ENCODE data around the gene MCAM. TPM values are rescaled to one million over a fixed set of nuclear protein-coding genes. Genes with fewer than 3 reads are reported as not detected.

The MCAM gene
- total and polyA plus RNA-seq, 2 experiments from 2014 or later: 8.6 to 40.4 TPM

DNA sequence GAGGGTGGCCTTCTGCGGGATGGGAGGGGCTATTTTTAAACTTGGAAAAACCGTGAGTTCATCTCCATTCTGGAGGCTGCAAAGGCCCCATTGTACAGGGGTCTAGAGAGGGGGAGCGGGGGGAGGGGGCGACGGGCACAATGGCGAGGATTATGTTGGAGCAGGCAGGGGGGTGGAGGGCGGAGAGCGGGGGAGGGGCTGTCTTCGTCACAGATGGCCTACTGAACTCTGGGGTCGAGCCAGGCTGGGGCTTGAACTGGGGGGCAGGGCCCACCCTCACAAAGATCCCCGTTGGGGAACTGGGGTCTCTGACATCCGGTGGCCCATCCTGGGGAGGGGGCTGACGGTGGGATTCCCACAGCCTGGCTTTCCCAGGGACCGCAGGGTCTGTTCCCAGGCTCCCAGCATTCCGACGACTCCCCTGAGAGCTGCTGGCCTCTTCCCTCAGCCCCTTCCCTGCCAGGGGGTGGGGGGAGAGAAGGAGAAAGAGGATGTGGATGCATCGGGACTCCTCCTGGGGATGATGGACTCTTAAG lies 3.4 kb upstream of the MCAM start:
- Histone ChIP-seq H3K4me1 (ENCODE audit: insufficient read depth) (peaks cover 41% of the 10 kb centered on the region), H3K4me2 (ENCODE audit: unreplicated experiment) (peak overlapping the region; percentile 76), H3K9me3 (ENCODE audit: low read depth) (no peaks in the 10 kb centered on the region), H3K36me3 (ENCODE audit: low read depth) (no peaks in the 10 kb centered on the region), H4K20me1 (ENCODE audit: insufficient read depth) (no peaks in the 10 kb centered on the region), H3F3A (ENCODE audit: insufficient read depth) (peaks cover 18% of the 10 kb centered on the region; the same call in 1 of the 2 replicates), H3K27ac (peak overlapping the region; percentile 20; the same call in 1 of the 2 replicates), H3K79me2 (ENCODE audit: insufficient read depth) (no peaks in the 10 kb centered on the region), H3K9ac (peak overlapping the region; percentile 83), H3K27me3 (replicated peaks; ENCODE audit: insufficient read depth) (no peaks in the 10 kb centered on the region; the same call in 1 of the 2 replicates), H2AFZ (peak overlapping the region; percentile 92), H3K4me3 (peak overlapping the region; percentile 69), H3K9me2 (ENCODE audit: insufficient read depth) (no peaks in the 10 kb centered on the region)
- in situ Hi-C loops (cut with MboI): no loop called here
- 29 to 42% methylated on average over 6 to 17 of the region's 17 CpGs for WGBS, 2 experiments (ENCODE audit: low coverage in 1 of 2, low lambda C conversion rate in 2 of 2, missing lambda C conversion rate in 2 of 2)
- no peak for TF ChIP-seq EZH2phosphoT487 (IDR thresholded peaks at IDR 0.05; ENCODE audit: insufficient read depth, low read depth)
- TF ChIP-seq EZH2 (IDR thresholded peaks at IDR 0.05; ENCODE audit: insufficient read depth, poor library complexity, severe bottlenecking): no peak
- no peak for DNase-seq

- no peak overlapping the region for H3K27ac ChIP-seq
- no peak overlapping the region for H3K4me3 ChIP-seq
- peaks cover 41% of the 10 kb centered on the region for H3K4me1 ChIP-seq (ENCODE audit: insufficient read depth)
- 77 to 79% methylated on average over 7 to 11 of the region's 11 CpGs for WGBS, 2 experiments (ENCODE audit: low coverage in 1 of 2, low lambda C conversion rate in 2 of 2, missing lambda C conversion rate in 2 of 2)
- H3F3A ChIP-seq (ENCODE audit: insufficient read depth): peaks cover 18% of the 10 kb centered on the region; the same call in 1 of the 2 replicates
- in situ Hi-C loops (cut with MboI): no loop called here
- H2AFZ ChIP-seq: no peak overlapping the region
- TF ChIP-seq EZH2 (IDR thresholded peaks at IDR 0.05; ENCODE audit: insufficient read depth, poor library complexity, severe bottlenecking): no peak
- TF ChIP-seq EZH2phosphoT487 (IDR thresholded peaks at IDR 0.05; ENCODE audit: insufficient read depth, low read depth): no peak
- no peak for DNase-seq
- H3K27me3 ChIP-seq (replicated peaks; ENCODE audit: insufficient read depth): no peaks in the 10 kb centered on the region; the same call in 1 of the 2 replicates
- no peak overlapping the region for H3K4me2 ChIP-seq (ENCODE audit: unreplicated experiment)
- H3K9me2 ChIP-seq (ENCODE audit: insufficient read depth): no peaks in the 10 kb centered on the region
- no peaks in the 10 kb centered on the region for H4K20me1 ChIP-seq (ENCODE audit: insufficient read depth)
- H3K9ac ChIP-seq: no peak overlapping the region
- H3K36me3 ChIP-seq (ENCODE audit: low read depth): no peaks in the 10 kb centered on the region
- no peaks in the 10 kb centered on the region for H3K79me2 ChIP-seq (ENCODE audit: insufficient read depth)
- H3K9me3 ChIP-seq (ENCODE audit: low read depth): no peaks in the 10 kb centered on the region
Measured at GRCh38 chr11:119319700-119320239, 2.8 kb upstream of the MCAM start.

DNA sequence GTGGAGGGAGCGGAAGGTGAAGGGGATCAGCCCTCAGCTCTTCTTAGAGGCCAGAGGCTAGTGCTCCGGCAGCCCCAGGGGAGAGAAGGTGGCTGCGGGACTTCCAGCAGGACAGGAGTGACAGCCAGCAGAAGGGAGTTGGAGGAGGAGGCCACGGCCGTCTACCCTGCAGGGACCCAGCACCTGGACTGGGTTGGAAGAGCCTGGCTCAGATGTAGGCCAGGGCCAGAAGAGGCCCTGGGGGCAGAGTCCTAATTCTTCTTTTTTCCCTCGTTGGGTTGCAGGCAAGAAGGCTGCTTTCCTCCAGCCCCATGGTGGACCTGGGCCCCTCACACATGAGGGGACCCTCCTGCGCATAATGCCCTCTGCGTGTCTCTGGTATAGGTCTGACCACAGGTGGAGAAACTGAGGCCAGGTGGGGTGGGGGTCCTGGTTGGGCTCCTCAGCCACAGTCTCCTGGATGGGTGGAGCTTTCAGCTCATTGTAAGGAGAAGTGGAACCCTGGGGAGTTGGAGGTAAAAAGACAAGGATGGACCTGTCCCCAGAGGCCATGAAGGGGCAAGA lies 2.3 kb upstream of the MCAM start:
- no peaks in the 10 kb centered on the region for H3K9me2 ChIP-seq (ENCODE audit: insufficient read depth)
- WGBS, 2 experiments (ENCODE audit: low coverage in 1 of 2, low lambda C conversion rate in 2 of 2, missing lambda C conversion rate in 2 of 2): 87% methylated on average over 8 of the region's 8 CpGs

DNA sequence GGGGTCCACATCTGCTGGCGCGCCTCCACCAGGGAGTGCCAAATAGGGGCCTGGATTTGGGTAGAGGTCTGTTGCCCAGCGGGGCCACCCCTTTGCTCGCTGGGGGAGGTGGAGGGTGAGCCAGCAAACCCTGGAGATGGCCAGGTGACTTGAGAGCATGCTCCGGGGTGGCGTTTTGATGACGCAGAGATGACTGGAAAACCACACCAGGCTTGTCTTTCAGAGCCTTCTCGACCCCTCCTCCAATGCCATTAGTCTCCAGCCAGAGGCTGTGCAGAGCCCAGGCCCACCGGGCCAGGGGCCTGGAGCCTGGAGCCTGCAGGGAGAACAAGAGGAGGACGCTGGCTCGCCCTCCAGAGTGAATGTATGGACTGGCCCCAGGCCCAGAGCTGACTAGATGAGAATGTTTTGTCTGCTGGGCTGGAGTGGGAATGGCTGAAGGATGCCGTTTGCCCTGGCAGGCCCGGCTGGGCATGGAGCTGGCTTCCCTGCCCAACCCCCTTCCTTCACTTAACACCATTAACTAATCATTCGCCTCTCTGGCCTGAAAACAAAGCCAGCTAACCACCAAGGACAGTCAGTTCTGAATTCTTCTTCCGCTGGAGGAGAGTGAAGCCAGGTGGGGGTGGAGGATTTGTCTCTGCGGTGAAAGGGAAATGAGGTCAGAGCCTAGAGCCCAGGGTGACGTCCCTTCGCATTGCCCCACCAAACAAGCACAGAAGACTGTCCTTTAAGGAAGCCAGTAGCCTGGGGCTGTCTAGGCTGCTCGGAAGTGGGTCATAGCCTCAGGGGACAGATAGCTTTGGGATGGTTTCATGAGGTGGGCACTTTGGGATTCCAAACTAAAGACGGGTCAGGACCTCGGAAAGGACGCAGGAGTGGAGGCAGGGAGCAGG lies 1.6 kb upstream of the MCAM start:
- Histone ChIP-seq H3K4me1 (ENCODE audit: insufficient read depth) (peaks cover 41% of the 10 kb centered on the region), H3K36me3 (ENCODE audit: low read depth) (no peaks in the 10 kb centered on the region), H3K27me3 (replicated peaks; ENCODE audit: insufficient read depth) (no peaks in the 10 kb centered on the region; the same call in 1 of the 2 replicates), H3K9ac (no peak overlapping the region), H3K4me2 (ENCODE audit: unreplicated experiment) (peak overlapping the region; percentile 24), H2AFZ (peak overlapping the region; percentile 61), H3F3A (ENCODE audit: insufficient read depth) (peaks cover 13% of the 10 kb centered on the region; the same call in 1 of the 2 replicates), H3K4me3 (no peak overlapping the region), H3K9me3 (ENCODE audit: low read depth) (no peaks in the 10 kb centered on the region), H3K9me2 (ENCODE audit: insufficient read depth) (no peaks in the 10 kb centered on the region), H3K79me2 (ENCODE audit: insufficient read depth) (no peaks in the 10 kb centered on the region), H4K20me1 (ENCODE audit: insufficient read depth) (no peaks in the 10 kb centered on the region), H3K27ac (peak overlapping the region; percentile 62)
- DNase-seq: peak; percentile 84
- WGBS, 2 experiments (ENCODE audit: low coverage in 1 of 2, low lambda C conversion rate in 2 of 2, missing lambda C conversion rate in 2 of 2): 49 to 58% methylated on average over 22 of the region's 22 CpGs
- in situ Hi-C loops (cut with MboI): no loop called here
- TF ChIP-seq EZH2 (IDR thresholded peaks at IDR 0.05; ENCODE audit: insufficient read depth, poor library complexity, severe bottlenecking): no peak
- TF ChIP-seq EZH2phosphoT487 (IDR thresholded peaks at IDR 0.05; ENCODE audit: insufficient read depth, low read depth): no peak

More for the DNA sequence above, 2.3 kb upstream of the MCAM start:
- Histone ChIP-seq H3K9me3 (ENCODE audit: low read depth) (no peaks in the 10 kb centered on the region), H2AFZ (peak overlapping the region; percentile 61), H3K4me1 (ENCODE audit: insufficient read depth) (peaks cover 41% of the 10 kb centered on the region), H3K79me2 (ENCODE audit: insufficient read depth) (no peaks in the 10 kb centered on the region), H4K20me1 (ENCODE audit: insufficient read depth) (no peaks in the 10 kb centered on the region), H3K27ac (peak overlapping the region; percentile 62), H3K4me3 (no peak overlapping the region), H3F3A (ENCODE audit: insufficient read depth) (peaks cover 18% of the 10 kb centered on the region; the same call in 1 of the 2 replicates), H3K36me3 (ENCODE audit: low read depth) (no peaks in the 10 kb centered on the region), H3K27me3 (replicated peaks; ENCODE audit: insufficient read depth) (no peaks in the 10 kb centered on the region; the same call in 1 of the 2 replicates), H3K4me2 (ENCODE audit: unreplicated experiment) (peak overlapping the region; percentile 24), H3K9ac (no peak overlapping the region)
- TF ChIP-seq EZH2 (IDR thresholded peaks at IDR 0.05; ENCODE audit: insufficient read depth, poor library complexity, severe bottlenecking): no peak
- TF ChIP-seq EZH2phosphoT487 (IDR thresholded peaks at IDR 0.05; ENCODE audit: insufficient read depth, low read depth): no peak
- no peak for DNase-seq
- in situ Hi-C loops (cut with MboI): no loop called here
